ENCODE measurements around the gene ESYT1. TPM values are rescaled to one million over a fixed set of nuclear protein-coding genes. Genes with fewer than 3 reads are reported as not detected.

The ESYT1 gene
- total RNA-seq, 6 experiments from 2014 or later, result 136 to 174 (median 151) TPM

GRCh38 chr12:56152132-56152755 is 24.2 kb downstream of the ESYT1 start, which contains the start of gene MYL6B:
Gene MYL6B (plus strand): TSS chr12:56152587. CDS start chr12:56153919, 1,332 bp downstream.
- peaks cover 41% of the 10 kb centered on the region for H3K4me1 Mint-ChIP-seq (ENCODE audit: low read depth)
- H3K9me3 Mint-ChIP-seq, result no peaks in the 10 kb centered on the region
- peaks cover 12% of the 10 kb centered on the region for H3K36me3 Mint-ChIP-seq (ENCODE audit: low read depth)
- peaks cover 2% of the 10 kb centered on the region for H3K27me3 Mint-ChIP-seq (ENCODE audit: insufficient read depth)
- peak within 1 kb of the TSS; percentile 97 for H3K4me3 Mint-ChIP-seq
- peak within 1 kb of the TSS; percentile 93 for H3K27ac Mint-ChIP-seq
- TF ChIP-seq CTCF (IDR thresholded peaks at IDR 0.05), result no peak
- DNase-seq, result peak; percentile 86

- Mint-ChIP-seq H3K9me3 (peaks cover under 1% of the 10 kb centered on the region; the same call in 1 of the 2 replicates), H3K4me1 (ENCODE audit: low read depth) (peaks cover 47% of the 10 kb centered on the region), H3K36me3 (ENCODE audit: low read depth) (peaks cover 12% of the 10 kb centered on the region), H3K27ac (peak overlapping the region; percentile 93), H3K4me3 (peak overlapping the region; percentile 97), H3K27me3 (ENCODE audit: insufficient read depth) (peaks cover 2% of the 10 kb centered on the region)
- DNase-seq, result no peak
- TF ChIP-seq CTCF (IDR thresholded peaks at IDR 0.05), result no peak
Observed at GRCh38 chr12:56152756-56153677, 24.9 kb downstream of the ESYT1 start.

GRCh38 chr12:56153678-56154065 is 25.6 kb downstream of the ESYT1 start:
- Mint-ChIP-seq H3K36me3 (ENCODE audit: low read depth) (peaks cover 18% of the 10 kb centered on the region), H3K4me1 (ENCODE audit: low read depth) (peaks cover 47% of the 10 kb centered on the region), H3K4me3 (peak overlapping the region; percentile 97), H3K9me3 (peaks cover 6% of the 10 kb centered on the region), H3K27me3 (ENCODE audit: insufficient read depth) (peaks cover 8% of the 10 kb centered on the region), H3K27ac (peak overlapping the region; percentile 93)
- no peak for DNase-seq
- no peak for TF ChIP-seq CTCF (IDR thresholded peaks at IDR 0.05)

- Mint-ChIP-seq H3K27ac (no peak overlapping the region), H3K36me3 (ENCODE audit: low read depth) (peaks cover 25% of the 10 kb centered on the region), H3K27me3 (ENCODE audit: insufficient read depth) (peaks cover 15% of the 10 kb centered on the region), H3K4me3 (no peak overlapping the region), H3K4me1 (ENCODE audit: low read depth) (peaks cover 47% of the 10 kb centered on the region), H3K9me3 (peaks cover 12% of the 10 kb centered on the region)
- TF ChIP-seq CTCF (IDR thresholded peaks at IDR 0.05), result no peak
- DNase-seq, result no peak
Observed at GRCh38 chr12:56154246-56154771, 26.2 kb downstream of the ESYT1 start.

GRCh38 chr12:56154818-56155217 is 26.8 kb downstream of the ESYT1 start:
- Mint-ChIP-seq H3K36me3 (ENCODE audit: low read depth) (peaks cover 30% of the 10 kb centered on the region), H3K4me1 (ENCODE audit: low read depth) (peaks cover 48% of the 10 kb centered on the region), H3K4me3 (no peak overlapping the region), H3K27me3 (ENCODE audit: insufficient read depth) (peaks cover 16% of the 10 kb centered on the region), H3K27ac (no peak overlapping the region; the same call in 1 of the 2 replicates), H3K9me3 (peaks cover 12% of the 10 kb centered on the region)
- no peak for TF ChIP-seq CTCF (IDR thresholded peaks at IDR 0.05)
- no peak for DNase-seq
